GM23338 (cell line): ENCODE results near the gene CCDC201. TPM values are rescaled to one million over a fixed set of nuclear protein-coding genes. Genes with fewer than 3 reads are reported as not detected.
"Not testable (repeated sequence)": the region's sequence is repeated elsewhere in the genome, so short reads cannot be mapped to it uniquely, and the experiment has no call there.

Source experiments
- ATAC-seq: fragments of 200-7000 bp; cut with Tn5 transposase; 3 replicates; pipeline ENCODE4 v1.9.1; 2020
- DNase-seq: peaks from one replicate; pipeline ENCODE4 v3.0.0-alpha.2; 2015; ENCODE audit warnings: low spot score
- H2AFZ ChIP-seq: fragments of 200-600 bp; sonication (generic); 2 replicates; pipeline ENCODE4 v1.8.0; 2016; ENCODE audit warnings: antibody characterized with exemption, mild to moderate bottlenecking, moderate library complexity
- H3F3A ChIP-seq: fragments of 200-600 bp; sonication (generic); replicated peaks from 2 replicates; pipeline ENCODE4 v1.8.0; 2017; ENCODE audit warnings: antibody characterized with exemption, mixed run types, low read depth
- H3K27ac ChIP-seq: fragments of 200-600 bp; sonication (generic); 2 replicates; pipeline ENCODE4 v1.6.1; 2016; ENCODE audit warnings: low read depth
- H3K27me3 ChIP-seq: fragments of 200-600 bp; sonication (generic); 2 replicates; pipeline ENCODE4 v1.8.0; 2016; ENCODE audit warnings: mild to moderate bottlenecking, mixed run types, moderate library complexity; ENCODE audit not compliant: insufficient read depth
- H3K36me3 ChIP-seq: fragments of 200-600 bp; sonication (generic); 2 replicates; pipeline ENCODE4 v1.8.0; 2016; ENCODE audit warnings: mild to moderate bottlenecking; ENCODE audit not compliant: insufficient read depth
- H3K4me1 ChIP-seq: fragments of 200-600 bp; sonication (generic); 2 replicates; pipeline ENCODE4 v1.8.0; 2016; ENCODE audit warnings: mild to moderate bottlenecking, moderate library complexity; ENCODE audit not compliant: insufficient read depth
- H3K4me2 ChIP-seq: fragments of 200-600 bp; sonication (generic); 2 replicates; pipeline ENCODE4 v1.7.1; 2017; ENCODE audit warnings: mixed run types
- H3K4me3 ChIP-seq: fragments of 200-600 bp; sonication (generic); 2 replicates; pipeline ENCODE4 v1.6.1; 2016; ENCODE audit warnings: mixed run types
- H3K79me2 ChIP-seq: fragments of 200-600 bp; sonication (generic); replicated peaks from 2 replicates; pipeline ENCODE4 v1.8.0; 2017; ENCODE audit warnings: mild to moderate bottlenecking; ENCODE audit not compliant: insufficient read depth
- H3K9me2 ChIP-seq: fragments of 200-600 bp; sonication (generic); 2 replicates; pipeline ENCODE4 v1.8.0; 2017; ENCODE audit not compliant: insufficient read depth
- H4K20me1 ChIP-seq: fragments of 200-600 bp; sonication (generic); replicated peaks from 2 replicates; pipeline ENCODE4 v1.8.0; 2017; ENCODE audit warnings: mild to moderate bottlenecking; ENCODE audit not compliant: insufficient read depth
- H3K27ac Mint-ChIP-seq: 2 replicates; pipeline ENCODE4 v1.8.0; 2020; ENCODE audit warnings: inconsistent platforms, mild to moderate bottlenecking, moderate library complexity, mixed read lengths
- H3K27me3 Mint-ChIP-seq: 3 replicates; pipeline ENCODE4 v1.8.0; 2022; ENCODE audit warnings: low read depth, mild to moderate bottlenecking, moderate library complexity, mixed read lengths, inconsistent platforms; ENCODE audit not compliant: insufficient read depth, poor library complexity
- H3K36me3 Mint-ChIP-seq: 3 replicates; pipeline ENCODE4 v1.8.0; 2021; ENCODE audit warnings: low read depth, mild to moderate bottlenecking, inconsistent platforms, moderate library complexity, mixed read lengths
- H3K4me1 Mint-ChIP-seq: 3 replicates; pipeline ENCODE4 v1.8.0; 2020; ENCODE audit warnings: mild to moderate bottlenecking, inconsistent platforms, mixed read lengths
- H3K4me3 Mint-ChIP-seq: 3 replicates; pipeline ENCODE4 v1.8.0; 2021; ENCODE audit warnings: moderate library complexity, mild to moderate bottlenecking, inconsistent platforms, mixed read lengths
- H3K9me3 Mint-ChIP-seq: 3 replicates; pipeline ENCODE4 v1.8.0; 2020; ENCODE audit warnings: moderate library complexity, mild to moderate bottlenecking, inconsistent platforms, mixed read lengths
- polyA plus RNA-seq: library from polyadenylated mRNA; unstranded; fragments of >200 nt; fragmentation: Nextera tagmentation; extraction: Ambion mirVana; gene quantifications from 2 replicates; pipeline ENCODE4 v1.2.1, GENCODE V29; 2016
- total RNA-seq: library from RNA; depleted of rRNA; stranded (reverse); fragments of >200 nt; shearing (Covaris generic); gene quantifications from 2 replicates; pipeline ENCODE4 v1.2.3, GENCODE V29; 2014

The CCDC201 gene
- total and polyA plus RNA-seq, 2 experiments from 2014 or later, result not detected

GRCh38 chr7:45848734-45849133, 24.1 kb downstream of the CCDC201 start:
- H3K36me3 Mint-ChIP-seq, H3K27me3 ChIP-seq, H3K4me3 ChIP-seq, H3K4me1 ChIP-seq, ATAC-seq, H3K27ac Mint-ChIP-seq, H3K79me2 ChIP-seq, H3K4me1 Mint-ChIP-seq, H3F3A ChIP-seq, H3K9me3 Mint-ChIP-seq, DNase-seq, H3K36me3 ChIP-seq, H3K4me3 Mint-ChIP-seq, H2AFZ ChIP-seq, H3K9me2 ChIP-seq, H3K27ac ChIP-seq, H4K20me1 ChIP-seq, H3K4me2 ChIP-seq, H3K27me3 Mint-ChIP-seq: not testable (repeated sequence)

GRCh38 chr7:45846536-45846935, 26.3 kb downstream of the CCDC201 start:
- not testable (repeated sequence) for H3K4me1 ChIP-seq, H3K27ac ChIP-seq, H3K9me2 ChIP-seq, H3K27ac Mint-ChIP-seq, H3K36me3 Mint-ChIP-seq, H3K4me1 Mint-ChIP-seq, DNase-seq, H3K36me3 ChIP-seq, H3K4me3 ChIP-seq, H4K20me1 ChIP-seq, H3K79me2 ChIP-seq, ATAC-seq, H3F3A ChIP-seq, H2AFZ ChIP-seq, H3K27me3 Mint-ChIP-seq, H3K27me3 ChIP-seq, H3K4me2 ChIP-seq, H3K9me3 Mint-ChIP-seq, H3K4me3 Mint-ChIP-seq

GRCh38 chr7:45841926-45842717, 30.8 kb downstream of the CCDC201 start:
- H3K4me3 Mint-ChIP-seq, H3F3A ChIP-seq, DNase-seq, H3K36me3 ChIP-seq, ATAC-seq, H3K36me3 Mint-ChIP-seq, H3K4me1 Mint-ChIP-seq, H3K27ac Mint-ChIP-seq, H3K4me1 ChIP-seq, H3K79me2 ChIP-seq, H3K27me3 Mint-ChIP-seq, H3K4me3 ChIP-seq, H3K4me2 ChIP-seq, H3K9me2 ChIP-seq, H3K27ac ChIP-seq, H3K27me3 ChIP-seq, H2AFZ ChIP-seq, H3K9me3 Mint-ChIP-seq, H4K20me1 ChIP-seq: not testable (repeated sequence)

GRCh38 chr7:45838852-45839251, 34.0 kb downstream of the CCDC201 start:
- H3K27ac ChIP-seq, H3K27me3 ChIP-seq, H3K4me3 ChIP-seq, H3K4me1 ChIP-seq, H3K9me3 Mint-ChIP-seq, H4K20me1 ChIP-seq, H3K36me3 Mint-ChIP-seq, H3K4me1 Mint-ChIP-seq, H3K36me3 ChIP-seq, DNase-seq, H3K4me3 Mint-ChIP-seq, H2AFZ ChIP-seq, H3K27ac Mint-ChIP-seq, ATAC-seq, H3K4me2 ChIP-seq, H3K27me3 Mint-ChIP-seq, H3K9me2 ChIP-seq, H3K79me2 ChIP-seq, H3F3A ChIP-seq: not testable (repeated sequence)

GRCh38 chr7:45832433-45833177, 40.3 kb downstream of the CCDC201 start:
- DNase-seq, H3K27ac ChIP-seq, H3K79me2 ChIP-seq, H3K36me3 Mint-ChIP-seq, H2AFZ ChIP-seq, H3K4me1 ChIP-seq, H3K4me1 Mint-ChIP-seq, H3K9me3 Mint-ChIP-seq, H3K27me3 Mint-ChIP-seq, H4K20me1 ChIP-seq, H3K4me3 ChIP-seq, H3K4me3 Mint-ChIP-seq, H3F3A ChIP-seq, H3K9me2 ChIP-seq, H3K4me2 ChIP-seq, ATAC-seq, H3K27ac Mint-ChIP-seq, H3K27me3 ChIP-seq, H3K36me3 ChIP-seq: not testable (repeated sequence)

- not testable (repeated sequence) for H3K27ac Mint-ChIP-seq, H3K4me3 Mint-ChIP-seq, H3K79me2 ChIP-seq, H3K9me3 Mint-ChIP-seq, H2AFZ ChIP-seq, H3K27me3 Mint-ChIP-seq, H3K4me1 Mint-ChIP-seq, H3K36me3 Mint-ChIP-seq, DNase-seq, H3K27me3 ChIP-seq, H3K36me3 ChIP-seq, H3K27ac ChIP-seq, H3K4me3 ChIP-seq, H3K9me2 ChIP-seq, H3F3A ChIP-seq, H4K20me1 ChIP-seq, ATAC-seq, H3K4me2 ChIP-seq, H3K4me1 ChIP-seq
These were observed 43.0 kb downstream of the CCDC201 start for GRCh38 chr7:45829846-45830245.
